HG02763 (cell line): ENCODE measurements around the gene HELZ2.

Experiments
- ATAC-seq: cut with Tn5 transposase; IDR thresholded peaks from one replicate; pipeline ENCODE4 v1.9.1; 2021; ENCODE audit warnings: mild to moderate bottlenecking, moderate library complexity; ENCODE audit not compliant: unreplicated experiment

The HELZ2 gene

DNA sequence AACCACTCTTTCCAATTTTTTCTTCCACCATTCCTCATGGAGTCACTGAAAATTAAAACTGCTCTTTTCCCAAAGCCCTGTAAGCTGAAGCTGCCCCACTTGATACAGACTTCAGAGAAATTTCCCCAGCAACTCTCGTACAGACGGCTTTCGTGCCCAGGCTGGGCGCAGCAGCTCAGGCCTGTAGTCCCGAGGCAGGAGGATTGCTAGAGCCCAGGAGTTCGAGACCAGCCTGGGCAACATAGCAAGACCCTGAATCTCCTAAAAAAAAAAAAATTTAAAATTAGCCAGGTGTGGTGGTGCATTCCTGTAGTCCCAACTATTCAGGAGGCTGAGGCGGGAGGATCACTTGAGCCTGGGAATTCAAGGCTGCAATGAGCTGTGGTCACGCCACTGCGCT lies 46.9 kb downstream of the HELZ2 start:
- ATAC-seq, result no peak

GRCh38 chr20:63525971-63526370 lies 48.1 kb downstream of the HELZ2 start:
- no peak for ATAC-seq

DNA sequence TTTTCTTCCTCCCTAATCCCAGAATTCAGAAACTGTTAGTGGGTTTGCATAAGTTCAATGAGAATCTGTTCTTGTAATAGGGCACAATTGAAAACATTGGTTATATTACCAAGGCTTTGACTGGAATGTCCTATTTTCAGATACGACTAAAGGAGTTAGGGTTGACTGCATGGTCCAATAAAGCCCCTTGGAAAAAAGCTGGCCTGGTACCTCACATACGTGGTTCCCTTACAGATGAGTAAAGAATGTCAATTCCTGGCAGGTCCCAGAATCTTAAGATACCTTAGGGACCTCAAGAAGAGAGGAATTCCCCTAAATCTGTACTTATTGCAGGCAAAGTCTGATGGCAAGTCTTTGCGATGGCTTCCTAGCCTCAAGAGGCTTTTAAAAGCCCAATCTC lies 48.9 kb downstream of the HELZ2 start:
- no peak for ATAC-seq
